ENCODE measurements around the gene MRPL52. TPM values are rescaled to one million over a fixed set of nuclear protein-coding genes. Genes with fewer than 3 reads are reported as not detected.

MRPL52 gene
- total and polyA plus RNA-seq, 12 donors, result 58.3 to 390 (median 111) TPM

DNA sequence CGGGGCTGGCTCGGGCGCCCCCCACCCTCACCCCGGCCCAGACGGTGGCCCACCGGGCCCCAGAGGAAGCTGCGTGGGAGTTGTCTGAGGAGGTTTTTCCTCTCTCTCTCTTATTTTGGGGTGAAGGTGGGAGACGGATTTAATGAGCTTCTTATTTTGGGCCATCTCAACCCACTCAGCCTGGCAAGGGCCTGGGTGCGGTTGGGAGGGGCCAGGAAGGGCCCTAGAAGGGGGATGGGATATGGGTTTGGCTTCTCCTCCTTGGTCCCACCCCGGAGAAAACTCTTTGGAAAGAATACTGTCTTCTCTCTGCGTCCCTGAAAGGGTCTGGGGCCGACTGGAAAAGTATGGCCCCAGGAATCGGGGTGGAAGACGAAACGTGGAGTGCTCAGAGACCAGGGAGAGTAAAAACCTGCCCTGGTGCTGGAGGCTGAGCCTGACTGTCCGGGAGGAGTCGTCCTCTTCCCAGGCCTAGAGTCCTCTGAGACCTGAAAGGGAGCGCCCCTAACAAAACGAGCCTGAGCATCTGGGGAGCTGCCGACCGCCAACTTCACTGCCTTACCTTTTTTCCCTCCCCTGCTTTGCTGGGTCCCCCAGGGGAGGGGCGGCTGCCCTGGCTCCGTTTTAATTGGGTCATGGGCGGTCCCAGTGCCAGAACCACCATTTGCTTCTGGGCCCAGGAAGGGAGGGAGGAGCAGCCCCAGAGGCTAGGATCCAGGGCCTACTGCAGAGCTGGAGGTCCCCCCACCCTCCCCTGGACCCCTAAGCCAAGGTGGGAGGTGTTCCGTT lies 8.3 kb downstream of the MRPL52 start:
- 23 to 65% (median 38%) methylated on average over 13 to 25 of the region's 25 CpGs for WGBS, 4 donors
- peaks cover 17 to 27% of the 10 kb centered on the region in 2 donors for H3K4me1 ChIP-seq (replicated peaks in 1 of 2)

DNA sequence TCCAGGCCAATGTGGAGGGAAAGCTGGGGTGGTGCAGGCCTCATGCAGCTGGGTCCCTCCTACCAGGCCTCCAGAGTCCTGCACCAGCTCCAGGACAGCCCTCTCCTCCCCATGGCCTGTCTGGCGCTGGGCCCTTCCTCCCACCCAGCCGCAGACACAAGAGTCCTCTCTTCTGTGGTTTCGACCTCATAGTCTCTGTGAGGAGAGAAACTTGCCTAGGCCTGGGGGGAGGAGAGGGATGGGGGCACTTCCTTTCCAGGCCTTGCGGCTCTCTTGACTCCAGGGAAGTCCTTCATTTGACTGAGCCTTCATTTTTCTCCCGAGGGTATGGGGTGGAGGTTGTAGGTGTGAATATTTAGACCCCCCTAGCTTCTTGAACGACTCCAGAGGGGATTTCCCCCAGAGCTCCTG lies 8.9 kb downstream of the MRPL52 start:
- peak overlapping the region in 1 of 4 donors; percentile 64 for H3K4me3 ChIP-seq
- 50 to 62% (median 55%) methylated on average over 6 of the region's 6 CpGs for WGBS, 4 donors
- H3K27ac ChIP-seq, result peak overlapping the region in 3 of 5 donors; percentile 74 to 90 (median 83)
- intact Hi-C loops (cut with DNase I), result no loop called here
- DNase-seq, result peak in 2 of 7 donors; percentile 21
- peaks cover 17 to 27% of the 10 kb centered on the region in 2 donors for H3K4me1 ChIP-seq (replicated peaks in 1 of 2)
- no peaks in the 10 kb centered on the region for H3K9me3 ChIP-seq (replicated peaks in 1 of 3)
- TF ChIP-seq POLR2A (IDR thresholded peaks at IDR 0.05), result no peak
- TF ChIP-seq, protein P1, sequence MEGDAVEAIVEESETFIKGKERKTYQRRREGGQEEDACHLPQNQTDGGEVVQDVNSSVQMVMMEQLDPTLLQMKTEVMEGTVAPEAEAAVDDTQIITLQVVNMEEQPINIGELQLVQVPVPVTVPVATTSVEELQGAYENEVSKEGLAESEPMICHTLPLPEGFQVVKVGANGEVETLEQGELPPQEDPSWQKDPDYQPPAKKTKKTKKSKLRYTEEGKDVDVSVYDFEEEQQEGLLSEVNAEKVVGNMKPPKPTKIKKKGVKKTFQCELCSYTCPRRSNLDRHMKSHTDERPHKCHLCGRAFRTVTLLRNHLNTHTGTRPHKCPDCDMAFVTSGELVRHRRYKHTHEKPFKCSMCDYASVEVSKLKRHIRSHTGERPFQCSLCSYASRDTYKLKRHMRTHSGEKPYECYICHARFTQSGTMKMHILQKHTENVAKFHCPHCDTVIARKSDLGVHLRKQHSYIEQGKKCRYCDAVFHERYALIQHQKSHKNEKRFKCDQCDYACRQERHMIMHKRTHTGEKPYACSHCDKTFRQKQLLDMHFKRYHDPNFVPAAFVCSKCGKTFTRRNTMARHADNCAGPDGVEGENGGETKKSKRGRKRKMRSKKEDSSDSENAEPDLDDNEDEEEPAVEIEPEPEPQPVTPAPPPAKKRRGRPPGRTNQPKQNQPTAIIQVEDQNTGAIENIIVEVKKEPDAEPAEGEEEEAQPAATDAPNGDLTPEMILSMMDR (IDR thresholded peaks at IDR 0.05), result no peak
- peaks cover 0 to 42% of the 10 kb centered on the region in 2 donors for H3K36me3 ChIP-seq (replicated peaks in 1 of 2)
- no peaks in the 10 kb centered on the region for H3K27me3 ChIP-seq

More for the DNA sequence above, 8.3 kb downstream of the MRPL52 start:
- Histone ChIP-seq H3K4me3 (peak overlapping the region; percentile 20 to 90 (median 74)), H3K27me3 (no peaks in the 10 kb centered on the region), H3K9me3 (replicated peaks in 1 of 3) (no peaks in the 10 kb centered on the region), H3K27ac (peak overlapping the region; percentile 61 to 90 (median 74)), H3K36me3 (replicated peaks in 1 of 2) (peaks cover 0 to 39% of the 10 kb centered on the region in 2 donors)
- TF ChIP-seq, protein P1 (IDR thresholded peaks at IDR 0.05), result no peak
- no peak for TF ChIP-seq POLR2A (IDR thresholded peaks at IDR 0.05)
- intact Hi-C loops (cut with DNase I), result no loop called here
- DNase-seq, result peak in 4 of 7 donors; percentile 32 to 57 (median 48)

DNA sequence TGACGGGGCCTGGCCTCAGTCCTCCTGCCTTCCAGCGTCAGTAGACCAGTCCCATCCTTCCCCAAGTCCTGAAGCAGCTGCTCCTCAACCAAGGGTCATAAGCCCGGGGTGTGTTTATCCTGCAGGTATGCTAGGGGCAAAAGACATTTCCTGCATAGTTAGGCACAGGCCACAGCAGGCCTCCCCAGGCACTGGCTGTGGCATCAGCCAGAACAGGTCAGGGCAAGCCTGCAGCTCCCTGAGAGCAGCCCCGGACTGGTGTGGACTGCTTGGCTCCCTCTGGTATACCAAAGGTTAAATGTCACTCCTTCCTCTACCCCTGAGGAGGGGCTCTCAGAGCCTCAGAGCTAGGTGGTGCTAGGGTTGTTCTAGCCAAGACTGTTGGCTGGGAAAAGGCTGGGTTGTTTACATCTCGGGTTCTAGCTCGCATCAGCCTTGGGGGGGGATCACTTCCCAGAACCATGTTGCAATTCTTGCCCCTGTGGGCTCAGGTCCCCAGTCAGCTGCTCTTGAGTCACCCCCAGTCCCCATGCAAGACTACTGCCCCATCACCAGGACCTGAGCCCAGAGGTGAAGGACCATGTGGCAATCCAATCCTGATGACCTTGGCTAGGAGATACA lies 9.6 kb downstream of the MRPL52 start:
- peak overlapping the region in 1 of 4 donors; percentile 64 for H3K4me3 ChIP-seq
- WGBS, 4 donors, result 57 to 73% (median 68%) methylated on average over 3 to 6 of the region's 6 CpGs
- H3K4me1 ChIP-seq (replicated peaks in 1 of 2), result peaks cover 17 to 27% of the 10 kb centered on the region in 2 donors
- H3K27me3 ChIP-seq, result no peaks in the 10 kb centered on the region
- H3K27ac ChIP-seq, result peak overlapping the region in 2 of 5 donors; percentile 83 to 90
- H3K36me3 ChIP-seq (replicated peaks in 1 of 2), result peaks cover 0 to 42% of the 10 kb centered on the region in 2 donors
- DNase-seq, result peak in 4 of 7 donors; percentile 42 to 74 (median 62)
- intact Hi-C loops (cut with DNase I), result no loop called here
- TF ChIP-seq, protein P1 (IDR thresholded peaks at IDR 0.05), result no peak
- TF ChIP-seq POLR2A (IDR thresholded peaks at IDR 0.05), result no peak
- no peaks in the 10 kb centered on the region for H3K9me3 ChIP-seq (replicated peaks in 1 of 3)

DNA sequence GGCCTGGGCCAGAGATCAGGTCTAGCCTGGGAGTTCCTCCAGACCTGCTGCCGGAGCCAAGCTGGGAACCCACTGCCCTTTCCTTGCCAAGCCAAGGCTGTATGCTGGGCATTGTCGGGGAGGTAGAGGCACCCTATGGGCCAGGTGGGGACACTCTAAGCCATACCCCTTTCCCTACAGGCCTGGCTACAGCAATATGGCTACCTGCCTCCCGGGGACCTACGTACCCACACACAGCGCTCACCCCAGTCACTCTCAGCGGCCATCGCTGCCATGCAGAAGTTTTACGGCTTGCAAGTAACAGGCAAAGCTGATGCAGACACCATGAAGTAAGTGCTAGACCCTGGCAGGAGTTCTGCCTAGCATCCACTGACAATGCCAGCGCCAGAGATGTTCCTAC lies 11.6 kb downstream of the MRPL52 start:
- peaks cover 0 to 57% of the 10 kb centered on the region in 2 donors for H3K36me3 ChIP-seq (replicated peaks in 1 of 2)
- intact Hi-C loops (cut with DNase I), result no loop called here
- peaks cover 17 to 20% of the 10 kb centered on the region in 2 donors for H3K4me1 ChIP-seq (replicated peaks in 1 of 2)
- H3K9me3 ChIP-seq (replicated peaks in 1 of 3), result no peaks in the 10 kb centered on the region
- no peak overlapping the region for H3K27ac ChIP-seq
- no peaks in the 10 kb centered on the region for H3K27me3 ChIP-seq
- DNase-seq, result no peak
- no peak overlapping the region for H3K4me3 ChIP-seq
- TF ChIP-seq, protein P1 (IDR thresholded peaks at IDR 0.05), result no peak
- TF ChIP-seq POLR2A (IDR thresholded peaks at IDR 0.05), result no peak
- 92 to 98% (median 94%) methylated on average over 7 to 9 of the region's 9 CpGs for WGBS, 4 donors

All from adrenal gland (tissue), 12 donors.